GM19452 (cell line): Measurements from ENCODE around the gene EDIL3.
"Not testable (repeated sequence)": the region's sequence is repeated elsewhere in the genome, so short reads cannot be mapped to it uniquely, and the experiment has no call there.

Source experiments
- ATAC-seq: cut with Tn5 transposase; IDR thresholded peaks from one replicate; pipeline ENCODE4 v1.9.1; 2021; ENCODE audit not compliant: unreplicated experiment

EDIL3 gene

DNA sequence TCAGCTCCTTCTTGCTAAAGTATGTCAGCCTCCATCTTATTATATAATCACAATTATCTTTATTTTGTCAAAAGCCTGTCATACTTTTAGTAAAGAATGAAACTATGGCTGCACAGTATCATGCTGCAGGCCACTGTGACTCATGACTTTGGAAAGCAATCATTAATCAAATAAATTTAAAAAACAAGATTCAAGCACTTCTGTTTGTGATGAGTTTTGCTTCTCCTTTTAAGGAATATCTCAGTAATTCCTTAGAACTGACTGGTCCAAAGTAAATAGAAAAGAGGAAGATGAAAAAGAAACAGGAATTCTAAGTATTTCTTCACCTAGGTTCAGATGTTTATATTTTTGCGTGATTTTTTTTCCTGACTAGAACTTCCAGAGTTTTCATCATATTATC, 83.1 kb downstream of the EDIL3 start:
- ATAC-seq = no peak

DNA sequence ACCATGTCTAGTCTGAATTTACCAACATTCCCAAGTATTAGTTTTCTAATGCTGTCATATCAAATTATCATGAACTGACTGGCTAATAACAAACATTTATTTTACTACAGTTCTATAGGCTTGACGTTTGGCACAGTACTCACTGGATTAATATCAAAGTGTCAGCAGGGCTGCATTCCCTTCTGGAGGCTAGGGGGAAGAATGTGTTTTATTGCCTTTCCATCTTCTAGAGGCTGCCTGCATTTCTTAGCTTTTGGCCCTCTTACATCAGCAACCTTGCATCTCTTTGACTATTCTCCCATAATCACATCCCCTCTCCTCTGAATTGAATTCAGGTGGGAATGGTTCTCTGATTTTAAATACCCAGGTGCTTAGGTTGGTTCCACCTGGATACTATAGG, 84.7 kb downstream of the EDIL3 start:
- ATAC-seq = no peak

DNA sequence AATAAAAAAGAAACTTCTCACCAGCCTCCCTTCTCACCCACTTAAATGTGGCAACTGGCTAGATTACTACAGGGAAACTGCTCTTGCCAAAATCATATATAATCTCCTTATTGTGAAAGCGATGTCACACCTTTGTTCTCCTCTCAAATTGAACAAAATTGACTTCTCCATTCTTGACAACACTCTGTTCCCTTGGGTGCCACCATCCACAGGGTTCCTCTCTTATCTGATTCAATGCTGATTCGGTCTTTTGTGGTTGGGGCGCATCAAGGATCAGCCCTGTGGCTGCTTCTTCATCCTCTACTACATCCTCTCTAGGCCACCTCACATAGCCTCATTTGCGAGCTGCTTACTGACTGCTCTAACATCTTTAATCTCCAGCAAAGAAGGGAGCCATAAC, 86.1 kb downstream of the EDIL3 start:
- no peak for ATAC-seq

DNA sequence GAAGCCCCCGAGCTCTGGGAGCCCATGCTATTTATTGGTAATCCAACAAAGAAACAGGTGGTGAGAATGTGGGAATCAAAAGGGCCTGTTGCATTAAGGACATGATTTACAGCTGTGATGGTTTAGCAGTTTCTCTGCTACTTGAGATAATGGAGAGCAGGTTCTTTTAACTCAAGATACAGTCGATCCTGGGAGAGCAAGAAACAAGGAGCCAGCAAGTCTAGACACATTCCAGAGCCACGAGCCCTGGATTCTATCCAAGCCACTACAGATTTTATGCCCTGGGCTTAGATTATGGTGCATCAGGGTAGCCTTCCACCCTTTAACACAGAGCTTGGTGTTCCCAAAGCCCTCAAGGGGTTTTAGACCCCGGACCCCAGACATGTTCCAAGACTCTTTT, 87.0 kb downstream of the EDIL3 start:
- ATAC-seq = not testable (repeated sequence)

DNA sequence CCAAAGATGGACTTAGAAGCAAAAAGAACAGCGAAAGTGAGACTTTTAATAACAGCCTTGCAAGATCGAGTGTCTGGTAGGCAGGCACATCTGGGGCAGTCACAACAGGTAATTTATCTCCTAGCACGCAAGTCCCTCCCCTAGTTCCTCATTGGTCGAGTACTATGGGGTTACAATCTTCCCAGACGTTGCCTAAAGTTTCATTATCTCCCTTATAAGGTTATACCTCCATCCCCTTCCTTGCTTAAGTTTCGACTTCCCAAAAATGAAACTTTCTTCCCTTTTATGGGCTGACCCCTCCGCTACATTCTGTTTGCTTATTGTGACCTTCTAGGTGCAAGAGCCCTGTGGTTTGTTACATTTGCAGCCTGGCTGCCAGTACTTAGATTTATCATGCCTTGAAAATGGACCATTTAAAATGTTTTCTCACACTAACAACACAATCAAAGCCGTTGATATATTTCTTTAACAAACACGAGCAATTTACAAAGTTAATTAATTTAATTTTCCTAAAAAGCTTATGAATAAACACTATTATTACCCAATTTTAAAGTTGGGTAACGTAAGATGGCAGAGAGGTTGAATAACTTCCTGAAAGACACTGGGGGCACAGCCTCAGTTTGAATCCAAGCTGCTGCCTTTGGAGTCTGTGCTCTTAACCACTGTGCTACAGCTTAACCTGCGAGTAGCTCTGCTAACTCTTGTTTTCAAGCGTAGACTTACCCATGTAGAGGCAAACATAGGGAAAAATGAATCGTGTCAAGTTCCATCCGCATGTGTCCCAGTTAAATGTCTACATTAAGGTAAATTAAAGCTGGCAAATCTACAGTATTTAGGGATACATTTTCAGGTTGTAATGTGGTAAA, 91.7 kb downstream of the EDIL3 start:
- no peak for ATAC-seq

DNA sequence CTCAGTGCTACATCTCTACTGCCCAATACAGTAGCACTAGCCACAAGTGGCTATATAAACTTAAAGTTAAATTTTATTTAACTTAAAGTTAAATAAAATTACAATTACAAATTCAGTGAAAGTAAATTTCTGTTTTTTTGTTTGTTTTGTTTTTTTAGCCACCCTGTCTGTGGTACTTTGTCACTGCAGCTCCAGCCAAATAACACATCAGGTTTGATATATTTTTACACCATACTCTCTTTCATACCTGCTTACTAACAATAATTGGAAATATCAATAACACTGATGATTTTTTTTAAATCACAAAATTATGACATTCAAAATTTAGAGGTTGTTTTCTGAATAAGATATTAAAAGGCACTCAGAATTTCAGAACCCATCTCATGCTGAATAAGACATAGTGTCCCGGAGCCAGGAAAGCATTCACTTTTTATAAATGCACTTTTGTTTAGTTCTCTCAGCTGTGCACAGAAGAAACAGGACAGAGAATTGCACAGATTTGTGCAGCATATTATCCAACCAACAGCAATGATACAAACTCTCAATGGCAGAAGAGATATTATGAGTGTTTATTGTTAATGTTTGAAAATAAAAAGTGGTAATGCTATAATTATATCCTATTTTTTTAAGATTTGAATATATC, 92.6 kb downstream of the EDIL3 start:
- ATAC-seq = no peak

DNA sequence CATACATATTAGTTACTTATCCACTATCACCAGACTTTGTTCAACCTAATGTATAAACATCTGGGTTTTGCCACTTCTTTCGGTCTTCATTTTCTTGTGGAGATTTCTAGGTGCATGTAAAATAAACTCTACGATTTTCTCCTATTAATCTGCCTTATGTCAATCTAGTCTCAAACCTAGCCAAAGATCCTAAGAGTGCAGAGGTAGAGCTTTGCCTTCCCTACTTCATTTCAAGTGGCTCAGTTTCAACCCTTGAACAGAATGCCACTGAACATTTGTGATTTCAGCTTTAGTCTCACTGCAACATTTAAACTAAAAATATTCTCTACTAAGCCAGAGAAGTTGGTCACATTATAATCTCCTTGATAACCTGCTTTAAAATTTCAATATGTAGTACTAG, 94.0 kb downstream of the EDIL3 start:
- no peak for ATAC-seq

DNA sequence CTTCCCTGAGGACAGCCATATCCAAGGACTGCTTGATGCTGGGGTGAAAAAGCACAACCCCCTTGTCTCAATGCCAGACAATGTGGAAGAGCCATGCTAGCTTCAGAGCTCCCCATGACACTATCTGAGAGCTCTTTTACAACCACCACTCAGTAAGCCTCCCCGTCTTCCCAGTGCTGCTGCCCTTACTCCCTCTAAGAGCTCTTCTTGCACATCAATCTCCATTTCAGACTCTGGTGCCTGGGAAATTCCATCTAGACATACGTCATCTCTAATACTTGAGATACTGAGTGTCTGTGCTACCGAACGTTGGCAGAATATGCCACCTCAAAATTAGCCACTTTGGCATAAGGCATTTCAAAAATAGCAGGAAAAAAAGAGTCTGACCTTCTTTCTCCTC, 94.5 kb downstream of the EDIL3 start:
- ATAC-seq = no peak

DNA sequence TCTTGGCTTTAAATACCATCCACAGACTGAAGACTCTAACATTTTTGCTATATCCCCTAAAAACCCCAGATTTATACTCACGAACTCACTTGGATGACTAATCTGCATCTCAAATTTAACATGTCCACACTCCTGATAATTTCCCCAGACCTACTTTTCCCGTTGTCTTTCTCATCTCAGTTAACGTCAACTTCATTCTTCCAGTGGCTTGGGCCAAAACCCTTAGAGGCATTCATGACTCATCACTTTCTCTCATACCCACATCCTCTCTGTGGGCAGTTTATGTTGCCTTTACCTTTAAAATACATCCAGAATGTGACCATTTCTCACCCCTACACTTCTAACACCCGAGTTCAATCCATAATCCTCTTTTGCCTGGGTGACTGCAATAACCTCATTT, 96.7 kb downstream of the EDIL3 start:
- ATAC-seq = peak; percentile 78

DNA sequence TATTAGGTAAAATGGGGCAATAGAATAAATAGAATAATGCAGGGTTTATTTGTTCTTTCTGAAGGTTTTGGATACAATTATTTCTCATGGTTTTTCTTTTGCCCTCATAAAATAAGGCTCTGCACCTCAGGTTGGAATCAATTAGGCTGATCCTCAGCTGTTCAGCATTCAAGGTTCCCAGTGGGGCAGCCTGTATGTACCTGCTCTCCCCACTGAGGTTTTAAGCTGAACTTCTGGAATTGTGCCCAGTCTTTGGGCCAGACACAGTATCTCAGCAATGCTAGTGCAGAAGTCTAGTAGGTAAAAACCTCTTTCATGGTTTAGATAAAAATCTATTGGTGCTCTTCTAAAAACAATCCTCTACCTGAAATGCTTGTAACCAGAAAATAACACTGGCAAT, 98.0 kb downstream of the EDIL3 start:
- ATAC-seq = no peak

DNA sequence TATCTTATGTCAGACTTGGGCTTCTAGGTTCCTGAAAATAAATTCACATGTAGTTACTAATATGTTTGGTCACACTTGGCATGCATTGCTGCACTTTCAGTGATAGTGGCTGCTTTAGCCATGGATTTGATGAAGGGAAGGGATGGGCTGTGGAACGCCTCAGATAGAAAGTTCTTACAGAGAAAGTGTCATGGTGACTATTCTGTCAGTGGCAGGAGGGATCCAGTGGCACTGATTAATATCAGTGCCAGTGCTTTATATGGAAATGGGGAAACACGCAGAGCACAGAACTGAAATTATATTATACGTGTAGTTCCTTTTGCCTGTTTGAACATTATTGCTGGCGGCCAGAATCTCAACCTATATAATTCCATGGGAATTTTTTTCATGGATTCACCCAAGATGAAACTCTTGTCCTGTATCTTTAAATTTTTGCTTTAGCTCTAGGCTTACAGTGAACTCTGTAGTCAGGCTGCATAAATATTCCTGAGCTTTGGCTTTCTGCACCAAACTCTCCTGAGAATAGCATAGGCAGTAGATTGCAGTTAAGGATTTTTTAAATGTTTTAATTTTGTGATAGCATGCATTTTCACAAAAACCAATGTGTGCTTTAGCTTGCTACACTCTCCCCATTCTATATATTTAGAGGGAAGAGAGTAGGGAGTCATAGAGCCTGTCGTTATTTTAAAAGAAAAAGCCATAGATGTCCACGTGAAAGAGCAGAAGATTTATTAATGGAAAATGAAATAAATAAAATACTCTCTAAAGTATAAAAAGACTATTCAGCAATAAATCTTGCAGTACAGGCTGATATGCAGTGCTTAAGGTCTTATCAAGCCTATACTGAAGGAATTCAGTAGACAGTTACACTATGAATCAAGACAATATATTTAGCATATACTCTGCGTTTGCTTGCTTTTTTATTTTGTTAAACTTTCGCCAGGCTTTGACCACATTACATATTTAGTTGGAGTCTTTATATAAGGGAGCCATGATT, 98.7 kb downstream of the EDIL3 start:
- no peak for ATAC-seq

DNA sequence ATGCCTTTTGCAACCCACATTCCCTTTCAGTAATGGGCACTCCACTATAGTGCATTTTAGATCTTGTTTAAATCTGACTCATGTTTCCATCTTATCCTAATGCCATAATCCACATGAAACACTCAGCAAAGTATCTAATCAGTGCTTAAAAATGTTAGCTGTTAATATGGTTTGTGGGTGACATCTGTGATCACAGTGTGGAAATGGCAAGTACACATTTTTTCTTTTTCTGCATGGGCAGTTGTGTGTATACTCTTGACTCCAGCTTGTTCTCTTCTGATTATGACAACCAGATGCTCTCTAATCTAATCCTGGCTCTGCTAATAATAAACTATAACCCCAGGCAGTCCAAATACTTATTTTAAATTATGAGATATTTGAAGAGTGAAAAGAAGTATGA, 103.3 kb downstream of the EDIL3 start:
- no peak for ATAC-seq

DNA sequence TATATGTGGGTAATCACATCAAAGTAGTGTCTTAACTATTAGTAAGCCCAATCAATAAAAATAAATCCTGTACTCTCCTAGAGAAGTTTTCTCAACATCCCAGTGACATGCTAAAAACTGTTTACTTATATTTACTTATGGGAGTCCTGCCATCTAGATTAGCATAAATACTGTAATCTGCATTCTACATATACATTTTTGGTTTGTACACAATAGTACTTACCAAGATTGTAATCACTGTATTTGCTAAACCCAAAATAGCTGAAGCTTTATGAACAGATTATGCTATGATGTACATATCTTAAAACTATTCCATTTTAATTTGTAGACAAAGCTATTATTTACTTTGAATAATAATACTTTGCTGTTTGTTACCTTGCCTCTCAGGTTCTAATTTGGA, 105.4 kb downstream of the EDIL3 start:
- ATAC-seq = no peak

DNA sequence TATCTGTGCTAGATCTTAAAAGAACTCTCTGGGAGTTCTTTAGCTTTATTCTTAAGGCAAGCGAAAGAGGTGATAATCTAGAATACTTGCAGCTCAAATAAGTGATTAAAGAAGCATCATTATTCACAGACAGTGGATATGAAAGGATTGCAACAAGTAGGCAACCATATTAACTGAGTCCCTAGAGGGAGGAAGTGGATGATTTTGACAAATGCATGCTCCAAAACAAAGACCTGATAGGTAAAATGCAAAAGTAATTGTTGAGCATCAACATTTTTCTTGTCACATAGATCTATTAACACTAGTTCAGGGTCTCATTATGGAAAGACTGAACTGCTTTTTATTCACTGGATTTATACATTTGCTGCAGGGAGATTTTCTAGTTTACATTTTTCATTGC, 109.1 kb downstream of the EDIL3 start:
- no peak for ATAC-seq

DNA sequence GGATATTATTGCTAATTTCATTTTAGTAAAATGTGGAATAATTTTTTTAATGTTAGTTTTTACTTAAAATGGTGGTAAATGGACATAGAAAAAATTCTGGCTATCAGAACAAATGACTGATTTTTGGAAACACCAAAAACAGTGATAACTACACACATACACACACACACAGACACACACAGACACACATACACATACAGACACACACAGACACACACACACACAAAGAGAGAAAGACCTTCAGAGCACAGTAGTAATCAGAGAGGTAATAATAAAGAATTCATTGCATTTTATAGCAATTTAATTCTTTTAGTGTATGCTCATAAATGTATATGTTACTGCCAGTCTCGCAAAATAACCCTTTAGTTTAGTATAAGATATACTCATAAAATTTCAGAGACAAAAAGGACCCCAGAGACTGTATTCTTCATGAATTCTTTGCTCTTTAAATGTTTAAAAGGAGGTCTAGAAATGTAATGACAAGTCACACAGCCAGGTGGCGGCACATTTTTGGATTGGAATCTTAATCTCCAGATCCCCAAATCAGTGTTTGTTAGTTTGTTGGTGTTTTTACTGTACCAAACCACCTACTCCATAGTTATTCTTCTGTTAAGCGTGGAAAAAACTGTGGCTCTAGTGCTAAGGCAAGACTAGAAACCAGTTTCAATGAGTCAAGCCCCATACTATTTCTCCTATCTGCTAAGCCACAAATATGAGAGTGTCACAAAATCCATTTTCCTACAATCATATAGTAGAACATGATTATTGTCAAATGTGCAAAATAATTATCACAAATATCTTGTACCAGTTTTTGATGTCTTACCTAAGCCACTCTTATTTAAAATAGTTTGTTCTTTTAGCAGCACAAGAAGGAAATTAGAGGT, 109.9 kb downstream of the EDIL3 start:
- ATAC-seq = no peak

DNA sequence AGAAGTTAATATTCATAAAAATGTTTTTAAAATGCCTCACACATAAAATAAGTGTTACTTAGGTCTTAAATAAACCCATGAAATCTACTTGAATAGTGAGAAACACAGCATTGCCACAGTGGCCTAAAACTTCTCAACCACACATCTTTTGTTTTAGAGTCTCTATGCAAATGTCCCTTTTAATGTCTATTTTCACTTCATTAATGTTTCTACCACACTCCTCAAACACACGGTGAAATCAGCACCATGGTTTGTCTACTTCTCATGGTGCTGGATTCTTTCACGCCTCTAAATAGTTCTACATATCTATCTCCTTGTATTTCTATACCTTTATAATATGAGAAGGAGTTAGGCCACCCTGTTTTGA, 111.2 kb downstream of the EDIL3 start:
- ATAC-seq = no peak

DNA sequence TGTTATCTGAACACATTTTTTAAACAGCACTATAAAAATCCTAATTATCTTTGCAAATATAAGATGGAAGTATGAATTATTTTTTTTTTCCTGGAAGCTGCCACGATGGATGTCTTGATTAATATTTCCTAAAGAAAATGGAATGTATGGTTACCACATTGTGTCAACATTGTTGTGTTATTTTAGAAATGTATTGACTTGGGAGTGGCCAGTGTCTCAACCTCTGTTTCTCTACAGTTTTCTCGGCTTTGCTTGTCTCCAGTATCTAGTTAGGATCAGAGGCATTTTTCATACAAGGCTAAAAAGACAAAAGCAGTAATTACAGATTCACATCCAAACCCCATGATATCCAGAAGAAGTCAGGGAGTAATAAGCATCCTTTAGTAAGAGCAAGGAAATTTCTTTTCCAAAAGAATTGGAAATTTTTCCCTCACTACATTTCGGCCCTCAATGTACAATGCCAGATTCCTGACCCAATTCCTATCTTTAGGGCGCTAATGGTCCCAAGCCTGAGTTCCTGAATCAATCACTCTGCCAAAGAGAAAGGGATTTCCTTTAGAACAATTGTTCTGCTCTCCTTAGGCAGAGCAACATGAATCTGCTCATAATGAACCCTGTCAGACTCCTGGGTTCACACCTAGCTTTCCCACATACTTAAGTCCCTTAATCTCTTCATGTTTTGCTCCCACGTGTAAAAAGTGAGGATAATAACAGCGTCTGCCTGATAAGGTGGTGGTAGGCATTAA, 111.7 kb downstream of the EDIL3 start:
- no peak for ATAC-seq

DNA sequence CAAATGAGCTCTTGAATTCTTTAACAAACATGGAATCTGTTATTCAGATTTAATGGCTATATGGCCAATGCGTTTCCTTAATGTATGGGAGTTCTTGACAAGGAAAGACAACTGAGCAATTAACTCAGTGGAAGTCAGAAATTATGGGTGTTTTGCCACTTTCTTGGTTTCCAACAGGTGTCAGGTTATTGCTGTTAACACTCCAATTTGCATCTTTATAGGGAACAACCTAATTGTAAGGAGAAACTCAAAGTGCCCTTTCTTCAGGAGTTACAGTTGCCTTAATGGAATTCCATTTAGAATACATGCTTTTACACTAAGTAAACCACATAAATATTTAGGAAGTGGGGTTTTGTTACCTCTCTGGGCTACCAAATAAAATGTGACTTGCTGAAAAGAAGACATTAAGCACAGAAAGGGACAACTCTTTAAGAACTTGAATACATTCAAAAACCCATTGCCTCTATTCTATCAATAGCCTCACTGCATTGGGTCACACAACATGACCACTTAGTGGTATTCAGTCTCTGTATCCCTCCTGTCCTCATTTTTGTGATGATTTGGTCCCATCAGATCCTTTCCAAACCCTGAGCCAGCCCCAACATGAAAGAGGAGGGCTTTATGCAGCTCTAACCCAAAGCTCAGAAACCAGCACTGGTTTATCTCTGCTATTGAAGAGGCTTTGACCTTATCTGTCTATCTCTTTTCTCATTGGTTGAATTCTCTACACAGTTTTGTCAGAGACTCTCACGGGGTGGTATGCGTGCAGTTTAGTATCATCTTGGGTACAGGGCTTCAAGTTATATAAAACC, 118.7 kb downstream of the EDIL3 start:
- no peak for ATAC-seq

DNA sequence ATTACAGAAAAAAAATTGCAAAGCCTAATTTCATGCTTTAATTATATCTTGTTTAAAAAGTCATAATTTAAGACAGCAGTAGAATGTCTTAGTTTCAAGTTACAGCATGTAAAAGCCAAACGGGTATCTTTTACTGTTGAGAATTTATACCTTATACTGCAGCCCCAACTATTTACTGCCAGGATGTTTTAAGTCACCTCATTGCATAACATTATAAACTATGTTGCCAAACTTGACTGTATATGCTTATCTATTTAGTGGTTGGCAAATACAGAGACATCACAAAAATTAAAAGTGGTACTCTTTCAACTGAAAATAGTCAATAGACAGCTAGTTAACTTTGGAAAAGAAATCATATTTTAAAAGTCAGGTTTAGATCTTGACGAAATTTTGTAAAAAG, 119.5 kb downstream of the EDIL3 start:
- ATAC-seq = no peak
